Ovary (tissue), 3 donors: ENCODE data around the gene NSL1.

ENCODE experiments used
- EP300 ChIP-seq: sonication (generic); formaldehyde crosslinking; IDR thresholded peaks from one replicate; pipeline ENCODE4 v1.6.1; 2017; ENCODE audit warnings: antibody characterized with exemption
- POLR2A ChIP-seq: fragments of 450-650 bp; IDR thresholded peaks from one replicate; pipeline ENCODE4 v1.6.1; 2017; ENCODE audit warnings: antibody characterized with exemption, mild to moderate bottlenecking, moderate library complexity
- TF ChIP-seq, protein P1 (sequence below), 3 donors: fragments of 450-650 bp in 2 of 3; fragments of 200-600 bp in 1 of 3; IDR thresholded peaks; one replicate each; pipeline versions ENCODE4 v1.5.1 to v1.8.0; 2016 to 2022; ENCODE audit warnings: antibody characterized with exemption in 3 of 3, mild to moderate bottlenecking in 1 of 3
- donor health status: DM: no; HTN: no; CAD: no.

- TF ChIP-seq, protein P1, sequence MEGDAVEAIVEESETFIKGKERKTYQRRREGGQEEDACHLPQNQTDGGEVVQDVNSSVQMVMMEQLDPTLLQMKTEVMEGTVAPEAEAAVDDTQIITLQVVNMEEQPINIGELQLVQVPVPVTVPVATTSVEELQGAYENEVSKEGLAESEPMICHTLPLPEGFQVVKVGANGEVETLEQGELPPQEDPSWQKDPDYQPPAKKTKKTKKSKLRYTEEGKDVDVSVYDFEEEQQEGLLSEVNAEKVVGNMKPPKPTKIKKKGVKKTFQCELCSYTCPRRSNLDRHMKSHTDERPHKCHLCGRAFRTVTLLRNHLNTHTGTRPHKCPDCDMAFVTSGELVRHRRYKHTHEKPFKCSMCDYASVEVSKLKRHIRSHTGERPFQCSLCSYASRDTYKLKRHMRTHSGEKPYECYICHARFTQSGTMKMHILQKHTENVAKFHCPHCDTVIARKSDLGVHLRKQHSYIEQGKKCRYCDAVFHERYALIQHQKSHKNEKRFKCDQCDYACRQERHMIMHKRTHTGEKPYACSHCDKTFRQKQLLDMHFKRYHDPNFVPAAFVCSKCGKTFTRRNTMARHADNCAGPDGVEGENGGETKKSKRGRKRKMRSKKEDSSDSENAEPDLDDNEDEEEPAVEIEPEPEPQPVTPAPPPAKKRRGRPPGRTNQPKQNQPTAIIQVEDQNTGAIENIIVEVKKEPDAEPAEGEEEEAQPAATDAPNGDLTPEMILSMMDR (IDR thresholded peaks at IDR 0.05), result no peak
- TF ChIP-seq EP300 (no peak), POLR2A (no peak)
Measured at GRCh38 chr1:212827171-212827776, 35.7 kb upstream of the NSL1 start.
